ENCODE measurements around the gene SLC6A5. TPM values are rescaled to one million over a fixed set of nuclear protein-coding genes. Genes with fewer than 3 reads are reported as not detected.
"Not testable (repeated sequence)": the region's sequence is repeated elsewhere in the genome, so short reads cannot be mapped to it uniquely, and the experiment has no call there.

Gene SLC6A5
- total RNA-seq, 2 donors from 2014 or later: 0.11 TPM; not detected in 1

- no peak for DNase-seq (ENCODE audit: low spot score)
- Histone ChIP-seq H3K27me3 (no peaks in the 10 kb centered on the region), H3K36me3 (no peaks in the 10 kb centered on the region), H3K4me3 (no peak overlapping the region), H3K4me1 (peaks cover 0 to 4% of the 10 kb centered on the region in 2 donors), H3K9me3 (no peaks in the 10 kb centered on the region), H3K27ac (no peak overlapping the region)
- no peak for TF ChIP-seq CTCF (IDR thresholded peaks at IDR 0.05)
Measured at GRCh38 chr11:20561915-20562314, 37.5 kb upstream of the SLC6A5 start.

- Histone ChIP-seq H3K9me3 (no peaks in the 10 kb centered on the region), H3K4me1 (peaks cover 0 to 4% of the 10 kb centered on the region in 2 donors), H3K36me3 (no peaks in the 10 kb centered on the region), H3K4me3 (no peak overlapping the region), H3K27me3 (no peaks in the 10 kb centered on the region), H3K27ac (no peak overlapping the region)
- no peak for TF ChIP-seq CTCF (IDR thresholded peaks at IDR 0.05)
- no peak for DNase-seq (ENCODE audit: low spot score)
Measured at GRCh38 chr11:20563866-20564265, 35.5 kb upstream of the SLC6A5 start.

- DNase-seq (ENCODE audit: low spot score): no peak
- Histone ChIP-seq H3K27me3 (no peaks in the 10 kb centered on the region), H3K36me3 (no peaks in the 10 kb centered on the region), H3K4me1 (peaks cover 0 to 4% of the 10 kb centered on the region in 2 donors), H3K27ac (no peak overlapping the region), H3K9me3 (no peaks in the 10 kb centered on the region), H3K4me3 (no peak overlapping the region)
- no peak for TF ChIP-seq CTCF (IDR thresholded peaks at IDR 0.05)
Measured at GRCh38 chr11:20564846-20565635, 34.4 kb upstream of the SLC6A5 start.

- H3K9me3 ChIP-seq; H3K27ac ChIP-seq; H3K36me3 ChIP-seq; DNase-seq (ENCODE audit: low spot score); H3K4me1 ChIP-seq; H3K27me3 ChIP-seq; H3K4me3 ChIP-seq: not testable (repeated sequence)
Measured at GRCh38 chr11:20566115-20566514, 33.3 kb upstream of the SLC6A5 start.

GRCh38 chr11:20566591-20567434 is 32.6 kb upstream of the SLC6A5 start:
- H3K9me3 ChIP-seq: no peaks in the 10 kb centered on the region
- DNase-seq (ENCODE audit: low spot score): no peak
- peaks cover 0 to 3% of the 10 kb centered on the region in 2 donors for H3K4me1 ChIP-seq
- H3K27ac ChIP-seq: no peak overlapping the region
- H3K4me3 ChIP-seq: no peak overlapping the region
- H3K36me3 ChIP-seq: no peaks in the 10 kb centered on the region
- H3K27me3 ChIP-seq: no peaks in the 10 kb centered on the region
- no peak for TF ChIP-seq CTCF (IDR thresholded peaks at IDR 0.05)

- H3K27ac ChIP-seq; H3K4me3 ChIP-seq; H3K36me3 ChIP-seq; H3K27me3 ChIP-seq; H3K4me1 ChIP-seq; H3K9me3 ChIP-seq; DNase-seq (ENCODE audit: low spot score): not testable (repeated sequence)
Measured at GRCh38 chr11:20579725-20580124, 19.7 kb upstream of the SLC6A5 start.

Data from right atrium auricular region (tissue), 2 donors.